ENCODE data around the gene SLC49A3.
A peak's percentile ranks its signal among the peaks of the same experiment; 100 is the strongest.
"Not testable (repeated sequence)": the region's sequence is repeated elsewhere in the genome, so short reads cannot be mapped to it uniquely, and the experiment has no call there.

Gene SLC49A3

GRCh38 chr4:702618-703048 is 13.7 kb upstream of the SLC49A3 start:
- no peak for DNase-seq

GRCh38 chr4:700587-701264 is 11.8 kb upstream of the SLC49A3 start:
- no peak for DNase-seq

GRCh38 chr4:699816-700580 is 11.0 kb upstream of the SLC49A3 start:
- DNase-seq: no peak

GRCh38 chr4:694341-694940 is 5.5 kb upstream of the SLC49A3 start:
- DNase-seq: not testable (repeated sequence)

GRCh38 chr4:692771-693554 is 4.0 kb upstream of the SLC49A3 start:
- no peak for DNase-seq

- no peak for DNase-seq
Measured at GRCh38 chr4:689723-690122, 772 bp upstream of the SLC49A3 start.

- peak in 1 of 2 donors; percentile 30 for DNase-seq
Measured at GRCh38 chr4:687971-688853, 739 bp downstream of the SLC49A3 start.

- peak; percentile 95 to 98 for DNase-seq
Measured at GRCh38 chr4:687048-687970, 1.6 kb downstream of the SLC49A3 start.

- DNase-seq: no peak
Measured at GRCh38 chr4:686413-687040, 2.4 kb downstream of the SLC49A3 start.

- DNase-seq: no peak
Measured at GRCh38 chr4:685679-686412, 3.1 kb downstream of the SLC49A3 start.

- no peak for DNase-seq
Measured at GRCh38 chr4:684623-685327, 4.2 kb downstream of the SLC49A3 start.

GRCh38 chr4:683982-684622 is 4.8 kb downstream of the SLC49A3 start:
- peak; percentile 50 to 71 for DNase-seq

- DNase-seq: no peak
Measured at GRCh38 chr4:683247-683897, 5.6 kb downstream of the SLC49A3 start.

- no peak for DNase-seq
Measured at GRCh38 chr4:682490-683172, 6.3 kb downstream of the SLC49A3 start.

GRCh38 chr4:681736-682451 is 7.1 kb downstream of the SLC49A3 start:
- no peak for DNase-seq

- DNase-seq: peak; percentile 31 to 61
Measured at GRCh38 chr4:680928-681645, 7.9 kb downstream of the SLC49A3 start.

Data from inflammatory macrophage (primary cell).